HG02642 (cell line): ENCODE results near the gene TBX10.
"Not testable (repeated sequence)": the region's sequence is repeated elsewhere in the genome, so short reads cannot be mapped to it uniquely, and the experiment has no call there.

Source experiments
- ATAC-seq: cut with Tn5 transposase; IDR thresholded peaks from one replicate; pipeline ENCODE4 v1.9.1; 2021; ENCODE audit warnings: mild to moderate bottlenecking; ENCODE audit not compliant: unreplicated experiment, poor library complexity

The TBX10 gene

DNA sequence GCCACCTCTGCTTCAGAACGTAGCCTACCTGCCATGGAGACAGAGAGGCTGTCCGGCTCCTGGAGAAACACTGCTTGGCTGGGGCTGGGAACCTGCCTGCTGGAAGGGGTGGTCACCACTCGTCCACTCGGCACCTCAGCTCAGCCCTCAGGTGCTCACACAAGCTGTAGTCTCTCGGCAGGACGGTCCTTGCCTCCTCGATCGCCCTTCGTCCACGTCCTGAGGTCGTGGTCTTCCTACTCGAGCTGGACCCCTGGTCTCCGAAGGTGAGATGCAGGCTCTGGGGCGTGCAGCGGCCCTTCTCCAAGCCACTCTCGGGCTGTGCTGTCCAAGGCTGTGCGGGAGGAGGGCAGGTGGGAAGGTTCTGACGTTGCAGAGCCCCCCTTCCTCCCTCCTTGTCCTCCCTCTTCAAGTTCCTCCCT is at the start of gene TBX10:
TSS of gene TBX10 (minus strand) at position 326 of the 422 bp plus-strand sequence. CDS start at position 35, 291 bp downstream.
- ATAC-seq, result no peak

DNA sequence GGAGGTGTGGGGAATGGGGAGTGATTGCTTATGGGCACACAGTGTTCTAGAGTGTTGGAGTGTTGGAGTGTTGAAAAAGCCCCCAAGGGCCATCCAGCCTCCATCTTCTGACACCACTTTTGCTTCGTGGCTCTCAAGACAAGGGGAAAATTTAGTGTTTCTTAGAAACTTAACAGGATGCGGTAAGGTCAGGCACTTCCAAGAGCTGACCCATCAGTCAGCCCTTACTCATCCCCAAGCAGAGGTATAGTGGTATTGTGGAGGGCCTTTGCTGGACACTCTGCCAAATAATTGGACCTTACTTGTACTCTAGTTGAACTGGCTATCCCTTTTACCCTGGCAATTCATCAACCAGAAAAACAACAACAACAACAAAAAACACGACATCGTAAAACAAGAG is 49.6 kb upstream of the TBX10 start:
- no peak for ATAC-seq

DNA sequence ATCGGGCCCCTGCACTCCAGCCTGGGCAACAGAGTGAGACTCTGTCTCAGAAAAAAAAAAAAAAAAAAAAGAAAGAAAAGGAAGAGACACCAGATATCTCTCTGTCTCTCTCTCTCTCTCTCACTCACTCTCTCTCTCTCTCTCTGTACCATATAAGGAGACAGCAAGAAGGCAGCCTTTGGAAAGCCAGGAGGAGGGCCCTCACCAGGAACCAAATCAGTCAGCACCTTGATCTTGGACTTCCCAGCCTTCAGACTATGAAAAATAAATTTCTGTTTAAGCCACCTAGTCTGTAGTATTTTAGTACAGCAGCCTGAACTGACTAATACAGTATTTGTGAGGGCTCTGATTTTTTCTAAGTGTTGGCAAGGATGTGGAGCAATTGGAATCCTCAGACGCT is 48.4 kb upstream of the TBX10 start:
- no peak for ATAC-seq

DNA sequence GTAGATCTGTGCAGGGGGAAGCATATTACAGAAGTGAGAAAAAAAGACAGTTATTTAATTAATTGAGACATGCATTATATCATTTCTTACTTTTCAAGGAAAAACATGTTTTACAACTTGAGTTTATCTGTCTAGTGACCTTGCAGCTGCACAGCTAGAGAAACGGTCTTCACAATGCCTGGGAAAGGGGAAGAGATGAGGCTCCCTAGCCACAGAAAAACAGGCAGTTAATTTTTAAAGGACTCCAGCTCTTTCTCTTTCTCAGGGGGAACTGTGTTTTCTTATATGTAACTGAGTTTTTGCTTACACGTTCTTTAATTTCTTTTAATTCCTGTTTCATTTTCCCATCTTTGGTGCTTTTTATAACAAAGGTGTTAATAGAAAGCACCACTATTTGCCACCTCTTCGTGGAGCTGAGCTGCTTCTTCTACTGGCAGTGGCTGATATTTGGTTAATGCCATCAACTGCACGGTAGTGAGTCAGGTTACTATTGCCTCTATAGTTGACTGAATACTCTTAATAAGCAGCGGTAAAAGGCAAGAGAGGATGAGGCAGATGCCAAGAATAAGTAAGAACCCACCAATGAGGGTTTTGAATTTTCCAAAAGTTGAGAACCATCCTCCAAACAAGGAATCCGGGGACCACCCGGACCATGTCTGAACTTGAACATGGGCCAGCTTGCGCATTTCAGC is 46.2 kb upstream of the TBX10 start:
- ATAC-seq, result not testable (repeated sequence)

DNA sequence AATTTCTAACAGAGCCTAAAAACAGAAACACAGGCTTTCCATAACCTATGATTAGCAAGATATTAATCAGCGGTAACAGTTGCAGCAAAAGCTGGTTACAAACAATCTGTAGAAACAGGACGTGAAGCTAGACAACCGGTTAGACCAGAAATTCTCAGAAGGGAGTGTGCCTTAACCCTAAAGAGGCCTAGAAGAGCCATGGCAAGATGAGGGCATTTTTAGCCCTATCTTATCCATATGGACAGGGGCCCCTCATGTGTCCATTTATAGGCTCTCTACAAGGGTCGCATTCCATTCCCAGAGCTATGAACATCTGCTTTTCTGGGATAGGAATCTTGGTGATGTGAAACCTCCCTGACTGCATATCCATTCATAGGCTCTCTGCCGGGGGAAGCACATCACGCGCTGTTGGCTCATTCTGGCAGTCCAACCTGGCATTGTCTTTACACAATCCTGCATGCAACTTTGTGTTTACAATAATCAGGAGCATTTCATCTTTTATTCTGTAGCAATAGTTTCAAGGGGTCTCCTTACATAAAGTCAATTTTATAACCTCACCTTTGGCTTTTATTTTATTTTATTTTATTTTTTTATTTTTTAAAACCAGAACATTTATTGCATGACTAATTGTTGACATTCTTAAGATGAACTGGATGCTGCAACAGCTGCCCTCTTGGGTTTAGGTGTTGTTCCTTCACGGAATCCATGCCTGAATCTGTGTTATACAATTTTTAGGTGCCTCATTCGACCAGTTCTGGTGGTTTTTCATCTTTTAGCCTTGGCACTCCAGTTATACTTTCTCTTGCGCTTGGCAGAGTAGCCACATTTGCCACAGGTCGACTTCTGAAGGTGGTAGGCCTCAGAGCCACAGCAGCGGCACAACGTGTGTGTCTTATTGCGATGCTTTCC is 42.8 kb upstream of the TBX10 start:
- not testable (repeated sequence) for ATAC-seq

DNA sequence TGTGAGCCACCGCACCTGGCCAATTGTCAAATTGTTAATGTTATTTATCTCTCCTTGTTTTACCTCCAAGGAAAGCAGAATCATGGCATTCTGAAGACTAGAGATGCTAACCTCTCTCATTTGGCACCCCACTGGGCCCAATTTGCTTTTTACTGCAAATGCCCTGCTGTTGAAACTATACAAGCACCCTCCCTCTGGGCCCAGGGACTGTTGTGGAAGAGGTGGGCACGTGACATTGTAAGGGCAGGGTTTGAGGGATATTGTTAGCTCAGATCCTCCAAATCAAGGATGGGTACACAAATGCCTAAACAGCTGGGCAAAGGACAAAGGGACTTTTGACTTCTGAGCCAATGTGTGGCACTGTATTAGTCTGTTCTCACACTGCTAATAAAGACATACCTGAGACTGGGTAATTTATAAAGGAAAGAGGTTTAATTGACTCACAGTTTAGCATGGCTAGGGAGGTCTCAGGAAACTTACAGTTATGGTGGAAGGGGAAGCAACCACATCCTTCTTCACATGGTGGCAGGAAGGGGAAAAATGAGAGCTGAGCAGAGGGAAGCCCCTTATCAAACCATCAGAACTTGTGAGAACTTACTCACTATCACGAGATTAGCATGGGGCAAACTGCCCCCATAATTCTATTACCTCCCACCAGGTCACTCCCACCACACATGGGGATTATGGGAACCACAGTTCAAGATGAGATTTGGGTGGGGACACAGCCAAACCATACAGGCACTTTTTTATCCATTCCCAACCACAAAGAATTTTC is 41.3 kb upstream of the TBX10 start:
- no peak for ATAC-seq

DNA sequence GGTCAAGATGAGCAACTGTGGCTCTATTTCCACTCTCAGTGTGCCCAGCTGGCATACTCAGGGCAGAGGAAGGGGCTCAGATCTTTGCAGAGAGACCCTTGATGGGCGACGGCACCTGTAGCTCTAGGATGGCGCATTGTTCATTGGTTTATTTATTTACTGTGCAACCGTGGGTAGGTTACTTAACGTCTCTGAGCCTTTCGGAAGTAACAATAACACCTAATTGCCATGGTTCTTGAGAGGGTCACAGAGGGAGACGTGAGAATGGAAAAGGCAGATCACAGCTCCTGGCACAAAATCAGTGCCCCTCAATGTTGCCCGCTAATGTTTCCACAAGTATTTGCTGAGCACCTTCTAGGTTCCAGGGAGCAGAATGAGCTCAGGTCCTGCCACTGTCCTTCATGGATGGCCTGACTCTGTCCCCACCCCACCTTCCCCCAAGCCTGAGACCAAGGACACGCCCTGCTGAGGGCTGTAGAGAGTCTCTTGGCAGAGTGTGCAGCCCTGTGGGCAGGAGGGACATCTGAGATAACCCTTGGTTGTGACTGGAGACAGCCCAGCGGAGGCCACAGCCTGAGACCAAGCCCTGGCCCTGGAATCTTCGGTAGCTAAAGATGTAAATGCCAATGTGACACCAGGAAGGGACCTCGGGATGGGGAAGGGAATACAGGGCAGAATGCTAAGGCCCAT is 35.6 kb upstream of the TBX10 start:
- no peak for ATAC-seq

DNA sequence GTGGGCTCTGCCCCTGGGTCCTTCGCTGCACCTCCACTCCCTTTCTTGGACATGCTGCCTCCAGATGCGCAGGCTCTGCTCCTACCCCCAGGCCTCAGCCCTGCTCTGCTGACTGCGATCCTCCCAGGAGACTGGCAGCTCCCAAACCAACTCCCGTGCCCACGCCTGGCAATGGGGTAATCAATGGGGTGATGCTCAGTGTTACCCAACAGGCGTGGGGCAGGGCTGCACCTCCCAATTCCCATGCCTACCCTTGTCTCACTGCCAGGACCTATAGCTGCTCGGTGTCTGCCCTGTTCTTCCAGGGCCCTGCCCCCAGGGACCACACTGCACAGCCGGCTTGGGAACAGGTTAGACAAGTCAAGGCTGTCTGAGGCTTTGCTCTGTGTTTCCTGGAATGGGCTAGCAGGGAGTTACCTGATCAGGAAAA is 34.9 kb upstream of the TBX10 start, which contains the start of gene ALDH3B2:
TSS of gene ALDH3B2 (minus strand) at position 182 of the 430 bp plus-strand sequence. CDS start 7,688 bp downstream, outside the sequence.
- no peak for ATAC-seq

DNA sequence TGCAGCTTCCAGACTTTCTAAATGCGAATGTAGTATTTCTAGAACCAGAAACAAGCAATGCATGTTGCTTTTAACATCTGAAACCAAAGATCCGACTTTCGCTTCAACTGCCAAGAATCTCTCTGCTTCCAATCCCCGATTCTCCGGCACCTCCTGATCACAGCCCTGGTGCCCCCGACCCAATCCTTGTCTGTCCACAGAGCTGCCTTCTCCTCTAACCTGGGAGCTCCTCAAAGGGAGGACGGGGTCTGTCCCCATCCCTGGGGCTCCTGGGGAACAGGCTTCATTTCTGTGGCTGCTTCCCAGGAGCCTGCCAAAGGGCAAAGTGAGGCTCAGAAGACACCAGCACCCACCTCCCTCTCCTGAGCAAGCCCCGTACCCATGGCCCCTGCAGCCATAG is 34.3 kb upstream of the TBX10 start:
- ATAC-seq, result no peak

DNA sequence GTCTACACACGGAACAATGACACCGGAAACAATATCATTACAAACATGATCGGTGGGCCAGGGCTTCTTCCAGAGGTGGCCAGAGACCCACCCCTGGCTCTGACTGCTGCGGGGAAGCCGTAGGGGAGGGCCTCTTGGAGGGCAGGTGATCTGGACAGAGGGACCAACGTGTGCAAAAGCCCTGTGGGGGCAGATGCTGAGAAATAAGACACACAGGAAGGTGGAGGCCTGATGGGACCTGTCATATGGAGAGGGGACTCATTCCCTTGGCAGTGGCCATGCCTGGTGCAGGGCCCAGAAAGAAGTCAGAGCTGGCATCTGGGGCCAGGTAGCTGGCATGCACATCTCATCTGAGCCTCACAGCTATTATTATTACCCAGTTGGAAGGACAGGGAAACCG is 33.8 kb upstream of the TBX10 start:
- no peak for ATAC-seq

DNA sequence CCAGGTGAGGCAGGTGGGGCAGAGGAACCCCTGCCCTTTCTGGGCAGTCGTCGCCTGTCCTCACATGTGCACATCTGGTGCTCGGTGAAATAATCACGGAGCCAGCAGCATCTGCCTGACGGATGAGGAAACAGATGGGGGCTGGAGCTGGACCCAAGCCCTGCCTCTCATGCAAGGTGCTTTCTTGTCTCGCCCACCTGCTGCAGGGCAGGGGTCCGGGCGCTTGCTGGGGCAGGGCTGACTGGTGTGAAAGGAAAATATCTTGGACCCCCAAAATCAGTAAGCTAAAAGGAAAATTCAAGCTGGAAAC is 31.6 kb upstream of the TBX10 start:
- ATAC-seq, result no peak

DNA sequence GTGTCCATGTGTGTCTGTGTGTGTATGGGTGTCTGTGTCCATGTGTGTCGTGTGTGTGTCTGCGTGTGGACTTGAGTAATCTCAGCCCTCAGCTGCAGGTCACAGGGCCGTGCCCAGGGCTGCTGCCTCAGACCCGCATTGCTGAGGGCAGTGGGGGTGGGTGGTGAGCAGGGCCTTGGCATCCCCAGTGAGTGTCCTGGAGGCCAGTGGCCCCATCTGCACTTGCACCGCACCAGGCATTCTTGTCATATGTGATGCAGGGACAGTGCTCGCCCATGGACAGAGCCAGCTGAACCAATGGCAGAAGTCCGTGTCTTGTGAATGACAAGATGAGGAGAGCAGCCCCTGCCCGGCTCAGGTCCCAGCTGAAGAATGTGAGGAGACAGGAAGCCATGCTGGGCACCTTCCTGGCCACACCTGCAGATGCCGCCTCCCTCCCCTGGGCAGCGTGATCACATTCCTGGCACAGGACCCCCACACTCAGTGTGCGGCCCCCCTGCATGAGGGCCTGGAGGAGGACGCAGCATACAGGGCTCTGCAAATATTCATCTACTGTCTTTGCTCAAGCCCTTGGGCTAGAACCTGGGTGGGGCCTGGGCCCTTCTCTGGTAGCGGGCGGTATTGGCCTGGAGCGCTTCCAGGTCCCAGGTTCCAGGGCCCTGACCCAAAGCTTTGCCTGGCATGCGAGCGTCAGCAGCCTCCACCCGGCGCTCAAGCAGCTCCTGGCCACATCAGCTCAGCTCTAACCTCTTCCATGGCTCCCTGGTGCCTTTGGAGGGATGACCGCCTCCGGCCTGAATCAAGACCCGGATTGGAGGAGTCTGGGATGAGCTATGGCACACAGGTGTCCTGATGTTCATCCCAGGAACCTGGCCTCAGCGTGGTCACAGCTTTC is 31.0 kb upstream of the TBX10 start:
- ATAC-seq, result no peak

DNA sequence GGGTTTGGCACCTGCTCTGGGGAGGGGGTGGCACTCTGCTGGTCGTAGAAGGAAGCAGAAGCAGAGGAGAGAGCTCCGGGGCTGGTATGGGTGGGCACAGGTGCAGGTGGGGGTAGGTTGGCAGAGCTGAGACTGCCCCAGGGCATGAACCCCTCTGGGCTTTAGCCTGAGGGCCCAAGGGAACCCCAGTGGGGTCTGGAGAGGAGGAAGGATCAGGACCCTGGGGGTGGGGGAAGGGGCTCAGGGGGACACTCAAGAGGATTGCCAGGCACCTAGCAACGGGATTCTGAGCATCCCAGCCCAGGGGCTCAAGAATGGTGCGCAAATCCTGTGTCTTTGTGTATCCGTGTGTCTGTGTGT is 28.6 kb upstream of the TBX10 start:
- ATAC-seq, result no peak

DNA sequence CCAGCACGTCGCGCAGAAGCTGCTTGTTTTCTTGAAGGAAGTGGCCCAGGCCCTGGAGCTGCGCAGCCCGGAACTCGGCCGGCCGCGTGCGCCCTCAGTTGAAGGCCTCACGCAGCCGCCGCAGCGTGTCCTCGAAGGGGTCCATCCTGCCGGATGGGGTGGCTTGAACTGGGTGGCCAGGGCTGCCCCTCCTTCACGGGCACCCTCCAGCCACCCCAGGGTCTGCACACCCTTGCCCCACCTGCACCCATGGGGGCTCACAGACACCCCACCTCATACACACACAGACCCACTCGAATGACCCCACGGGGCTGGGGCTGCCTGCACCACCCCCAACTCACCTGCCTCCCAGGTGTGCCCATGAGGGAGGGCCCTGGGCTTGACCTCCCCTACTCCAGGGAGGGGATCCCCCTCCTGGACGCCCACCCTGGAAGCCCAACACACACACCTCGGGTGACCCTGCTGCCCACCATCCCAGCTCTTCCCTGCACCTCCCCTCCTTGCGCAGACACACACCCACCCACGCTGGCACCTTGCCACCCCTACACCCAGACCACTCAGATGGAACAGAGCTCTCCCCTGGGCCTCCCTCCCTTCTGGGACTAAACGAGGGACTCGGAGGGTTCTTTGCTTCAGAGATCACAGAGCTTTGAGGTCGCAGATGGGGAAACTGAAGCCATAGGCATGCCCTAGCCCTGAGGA is 28.1 kb upstream of the TBX10 start:
- ATAC-seq, result no peak

DNA sequence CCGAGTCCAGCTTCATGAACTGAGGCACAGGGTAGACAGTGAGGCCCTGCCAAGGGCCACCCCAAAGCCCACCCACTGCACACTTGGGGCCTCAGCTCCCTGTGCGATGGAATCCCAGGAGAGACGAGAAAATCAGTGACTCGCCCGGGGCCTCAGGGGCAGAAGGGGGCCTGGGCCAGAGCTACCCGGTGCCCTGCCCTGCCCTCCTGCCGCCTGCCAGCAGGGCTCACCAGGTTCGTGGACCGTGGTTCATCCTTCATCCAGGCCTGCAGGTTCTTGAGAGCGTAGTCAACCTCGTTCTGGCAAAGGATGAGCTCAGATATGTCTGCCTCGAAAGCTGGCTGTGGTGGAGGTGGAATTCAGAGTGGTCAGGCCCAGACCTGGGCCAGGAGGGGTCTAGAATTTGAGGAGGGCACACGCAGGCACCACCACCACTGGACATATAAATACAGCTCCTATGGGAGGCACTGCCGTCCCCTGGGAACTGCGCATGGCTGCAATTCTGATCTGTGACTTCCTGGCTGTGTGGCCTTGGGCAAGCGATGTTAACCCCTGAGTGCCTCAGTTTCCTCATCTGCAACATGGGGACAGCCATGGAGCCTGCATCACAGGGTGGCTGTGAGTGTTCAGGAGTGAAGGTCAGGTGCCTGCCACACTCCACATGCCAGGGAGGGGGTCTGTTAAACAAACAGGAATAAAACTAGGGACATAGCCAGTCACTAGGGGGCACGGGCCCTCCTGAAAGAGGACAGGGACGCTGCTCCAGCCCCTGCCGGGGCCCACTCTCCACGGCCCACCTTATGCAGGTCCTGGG is 27.3 kb upstream of the TBX10 start:
- no peak for ATAC-seq

DNA sequence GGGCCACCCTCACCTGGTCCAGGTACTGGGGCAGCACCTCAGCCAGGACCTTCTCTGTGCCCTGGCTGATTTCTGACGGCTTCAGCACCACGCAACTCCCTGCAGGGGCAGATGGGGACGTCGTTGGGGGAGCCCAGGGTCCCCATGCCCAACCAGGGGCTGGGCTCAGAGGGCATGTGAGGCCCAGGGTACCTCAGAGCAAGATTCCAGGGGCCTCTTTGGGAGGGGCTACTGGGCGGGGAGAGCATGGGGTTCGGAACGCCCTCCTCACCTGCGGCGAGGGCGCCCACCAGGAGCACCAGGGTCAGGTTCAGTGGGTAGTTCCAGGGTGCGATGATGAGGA is 26.7 kb upstream of the TBX10 start:
- ATAC-seq, result no peak

DNA sequence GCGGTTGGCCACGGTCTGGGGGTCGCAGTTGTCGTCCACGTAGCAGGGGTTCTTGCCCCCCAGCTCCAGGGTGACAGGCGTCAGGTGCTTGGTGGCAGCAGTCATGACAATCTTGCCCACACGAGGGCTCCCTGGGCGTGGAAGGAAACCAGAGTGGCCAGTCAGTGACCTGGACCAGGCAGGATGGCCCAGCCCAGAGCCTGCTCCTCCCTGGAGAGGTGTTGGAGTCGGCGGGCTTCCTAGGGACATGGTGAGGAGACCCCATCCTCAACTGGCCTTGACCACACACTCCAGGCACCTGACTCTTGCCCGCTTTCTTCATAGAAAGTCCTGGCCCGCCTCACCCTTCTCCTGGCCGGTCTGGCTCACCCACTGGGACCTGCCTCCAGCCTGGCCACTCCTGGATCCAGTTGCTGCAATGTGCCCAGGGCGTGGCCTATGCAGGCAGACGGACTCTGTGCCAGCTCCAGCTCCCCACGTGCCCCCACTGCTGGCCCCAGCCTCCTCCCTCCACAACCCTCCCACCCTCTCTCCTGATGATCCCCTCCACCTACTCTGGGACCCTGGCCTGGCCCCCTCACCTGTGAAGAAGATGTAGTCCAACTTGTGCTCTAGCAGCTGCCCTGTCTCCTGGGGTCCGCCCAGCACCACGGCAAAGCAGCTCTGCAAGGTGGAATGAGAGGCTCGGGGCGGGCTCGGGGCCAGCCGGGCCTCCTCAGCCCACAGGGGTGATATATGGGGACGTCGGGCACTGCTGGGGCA is 26.2 kb upstream of the TBX10 start:
- no peak for ATAC-seq
